ENCODE results near the gene CDC14A.
"Not testable (repeated sequence)": the region's sequence is repeated elsewhere in the genome, so short reads cannot be mapped to it uniquely, and the experiment has no call there.

The CDC14A gene

GRCh38 chr1:100400404-100400803 is 48.1 kb downstream of the CDC14A start:
- DNase-seq (ENCODE audit: low read depth in 2 of 2), result peak in 1 of 2 donors; percentile 39

DNA sequence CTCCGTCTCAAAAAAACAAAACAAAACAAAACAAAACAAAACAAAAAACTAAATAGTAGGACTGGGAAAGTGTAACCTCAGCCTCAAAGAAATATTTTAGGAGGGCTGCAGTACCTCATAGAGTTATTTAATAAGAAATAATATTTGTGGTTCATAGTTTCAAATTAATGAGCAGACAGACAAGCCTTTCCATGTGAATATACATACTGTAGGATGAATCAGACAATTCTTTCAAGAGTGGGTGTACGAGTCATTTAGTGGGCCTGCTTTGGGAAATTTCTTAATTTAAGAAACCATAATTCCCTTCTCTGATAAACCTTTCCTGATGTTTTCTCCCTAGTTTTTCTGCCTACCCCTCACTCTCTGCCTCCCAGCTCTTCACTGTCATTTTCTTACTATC is 52.5 kb downstream of the CDC14A start:
- DNase-seq (ENCODE audit: low read depth in 2 of 2), result no peak

DNA sequence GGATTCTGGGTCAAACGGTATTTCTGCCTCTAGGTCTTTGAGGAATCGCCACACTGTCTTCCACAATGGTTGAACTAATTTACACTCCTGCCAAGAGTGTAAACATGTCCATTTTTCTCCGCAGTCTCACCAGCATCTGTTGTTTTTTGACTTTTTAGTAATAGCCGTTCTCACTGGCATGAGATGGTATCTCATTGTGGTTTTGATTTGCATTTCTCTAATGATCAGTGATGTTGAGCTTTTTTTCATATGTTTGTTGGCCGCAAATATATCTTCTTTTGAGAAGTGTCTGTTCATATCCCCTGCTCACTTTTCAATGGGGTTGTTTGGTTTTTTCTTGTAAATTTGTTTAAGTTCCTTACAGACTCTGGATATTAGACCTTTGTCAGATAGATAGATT is 53.6 kb downstream of the CDC14A start:
- not testable (repeated sequence) for DNase-seq (ENCODE audit: low read depth in 2 of 2)

DNA sequence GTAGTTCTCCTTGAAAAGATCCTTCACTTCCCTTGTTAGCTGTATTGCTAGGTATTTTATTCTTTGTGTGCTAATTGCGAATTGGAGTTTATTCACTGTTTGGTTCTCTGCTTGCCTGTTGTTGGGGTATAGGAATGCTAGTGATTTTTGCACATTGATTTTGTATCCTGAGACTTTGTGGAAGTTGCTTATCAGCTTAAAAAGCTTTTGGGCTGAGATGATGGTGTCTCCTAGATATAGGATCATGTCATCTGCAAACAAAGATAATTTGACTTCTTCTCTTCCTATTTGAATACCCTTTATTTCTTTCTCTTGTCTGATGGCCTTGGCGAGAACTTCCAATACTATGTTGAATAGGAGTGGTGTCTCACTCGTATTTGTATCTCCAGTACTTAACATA is 55.1 kb downstream of the CDC14A start:
- not testable (repeated sequence) for DNase-seq (ENCODE audit: low read depth in 2 of 2)

GRCh38 chr1:100411019-100411418 is 58.7 kb downstream of the CDC14A start:
- DNase-seq (ENCODE audit: low read depth in 2 of 2), result no peak

GRCh38 chr1:100411574-100411973 is 59.3 kb downstream of the CDC14A start:
- no peak for DNase-seq (ENCODE audit: low read depth in 2 of 2)

DNA sequence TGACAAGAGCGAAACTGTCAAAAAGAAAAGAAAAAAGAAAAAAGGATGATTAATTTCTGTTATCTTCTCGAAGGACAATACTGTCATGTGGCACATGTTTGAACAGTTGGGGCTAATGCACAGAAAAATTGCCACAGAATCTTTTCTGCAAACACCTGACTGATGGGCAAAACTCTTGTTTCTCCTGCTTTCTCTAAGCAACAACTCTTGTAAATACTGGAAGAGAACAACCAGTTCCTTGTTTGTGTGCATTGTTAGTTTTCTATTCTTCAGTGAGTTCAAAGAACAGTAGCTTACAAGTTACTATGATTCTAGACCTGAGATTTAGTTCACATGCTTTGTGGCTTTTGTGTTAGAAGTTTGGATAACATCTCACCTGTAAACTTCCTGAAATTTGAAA is 60.7 kb downstream of the CDC14A start:
- no peak for DNase-seq (ENCODE audit: low read depth in 2 of 2)

DNA sequence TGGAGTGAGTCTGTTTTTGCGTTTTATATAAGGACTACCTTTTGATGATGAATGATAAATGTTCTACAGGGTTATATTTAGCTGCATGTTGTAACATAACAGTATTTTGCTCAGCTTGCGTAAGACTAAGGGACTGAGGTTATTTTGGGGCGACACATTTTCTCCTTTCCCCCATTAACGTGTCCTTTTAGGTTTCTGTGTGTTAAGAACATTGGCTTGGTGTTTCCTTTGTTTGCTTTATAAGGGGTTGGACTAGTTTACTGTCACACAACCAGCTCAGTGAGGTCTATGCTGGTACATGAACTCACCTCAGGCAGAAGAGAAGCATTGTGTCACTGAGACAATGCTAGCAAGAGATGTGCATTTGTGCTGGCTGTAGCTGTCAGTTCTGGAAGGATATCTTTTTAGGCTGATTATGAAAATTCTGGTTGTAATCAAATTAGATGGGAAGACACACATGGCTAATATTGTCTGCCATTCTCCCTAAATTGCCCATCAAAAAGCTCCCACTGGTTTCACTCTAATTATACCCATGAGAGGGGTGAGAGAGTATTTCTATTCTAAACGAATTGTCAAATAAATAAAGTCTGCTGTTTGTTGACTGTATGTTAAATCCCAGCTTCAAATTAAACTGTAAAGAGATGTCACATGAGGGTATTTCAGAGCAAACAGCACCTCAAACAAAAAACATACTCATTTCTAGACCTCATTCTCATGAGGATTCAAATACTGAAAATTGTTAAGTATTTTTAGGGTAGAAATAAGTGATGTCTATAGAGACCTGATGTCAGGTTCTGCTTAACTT is 62.6 kb downstream of the CDC14A start:
- DNase-seq (ENCODE audit: low read depth in 2 of 2), result no peak

DNA sequence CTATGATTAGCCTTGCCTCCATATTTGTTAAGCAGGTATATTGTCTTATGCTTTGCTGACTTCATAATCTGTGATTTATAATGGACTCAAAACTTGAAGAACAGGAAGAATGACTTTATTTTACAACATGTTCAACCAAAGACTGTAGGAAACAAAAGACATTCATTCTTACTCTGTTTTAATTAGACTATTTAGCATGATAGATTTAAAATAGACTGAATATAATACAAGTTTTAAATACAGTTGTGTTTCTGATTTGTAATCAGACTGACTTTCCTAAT is 63.1 kb downstream of the CDC14A start:
- DNase-seq (ENCODE audit: low read depth in 2 of 2), result no peak

- DNase-seq (ENCODE audit: low read depth in 2 of 2), result no peak
Measured at GRCh38 chr1:100419072-100419471, 66.8 kb downstream of the CDC14A start.

DNA sequence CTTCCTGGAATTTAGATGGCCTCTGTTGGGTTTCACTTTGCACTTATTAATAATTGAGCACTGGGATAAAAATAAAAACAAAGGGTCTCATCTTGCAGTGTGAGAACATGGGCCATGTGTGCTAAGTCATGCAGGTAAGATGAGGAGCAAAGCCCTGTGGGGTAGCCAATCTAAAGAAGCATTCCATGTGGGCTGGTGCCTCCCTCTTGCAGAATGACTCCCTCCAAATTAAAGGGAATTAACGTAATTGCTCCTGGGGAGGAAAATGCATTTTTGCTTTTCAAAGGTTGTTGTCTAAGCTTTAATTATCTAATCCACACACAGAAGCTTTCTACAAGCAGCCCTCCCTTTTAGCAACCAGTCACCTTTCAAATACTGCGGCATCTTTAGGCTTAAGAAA is 69.8 kb downstream of the CDC14A start:
- no peak for DNase-seq (ENCODE audit: low read depth in 2 of 2)

- DNase-seq (ENCODE audit: low read depth in 2 of 2), result no peak
Measured at GRCh38 chr1:100423832-100424337, 71.6 kb downstream of the CDC14A start.

DNA sequence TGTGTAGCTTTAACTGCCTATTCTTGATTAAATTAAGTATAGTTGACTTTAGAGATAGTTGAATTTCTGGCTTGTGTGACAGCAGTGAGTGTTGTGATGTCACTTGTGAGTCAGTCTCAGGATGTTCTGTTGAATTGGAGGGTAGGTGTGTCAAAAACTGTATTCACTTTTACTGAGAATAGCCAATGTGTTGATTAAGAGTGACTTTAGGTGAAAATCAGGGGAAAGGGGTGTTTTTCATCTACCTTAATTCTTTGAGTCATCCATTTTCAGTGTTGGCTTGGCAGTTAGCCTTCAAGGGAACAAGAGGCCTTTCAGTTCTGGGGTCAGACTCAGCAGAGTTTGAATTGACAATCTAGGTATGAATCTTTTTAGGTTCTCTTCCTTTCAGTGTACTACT is 75.9 kb downstream of the CDC14A start:
- DNase-seq (ENCODE audit: low read depth in 2 of 2), result no peak

DNA sequence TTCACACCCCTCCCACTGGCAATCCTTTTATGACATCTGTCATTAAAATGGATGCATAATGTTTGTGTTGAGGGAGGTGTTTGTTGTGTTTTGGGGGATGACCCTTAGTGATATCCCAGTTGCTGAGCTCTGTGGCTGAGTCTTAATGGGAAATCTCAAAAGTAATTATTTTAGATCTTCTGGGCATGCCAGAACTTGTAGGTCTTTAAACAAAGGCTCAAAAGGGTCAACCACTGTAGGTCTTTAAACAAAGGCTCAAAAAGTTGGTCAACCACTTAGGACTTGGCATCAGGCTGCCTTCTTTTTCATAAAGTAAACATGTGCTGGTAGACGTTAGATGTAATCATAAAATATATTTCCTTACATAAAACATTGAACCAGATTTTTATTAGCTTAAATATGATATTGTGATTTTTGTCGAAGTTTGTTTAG is 78.0 kb downstream of the CDC14A start:
- DNase-seq (ENCODE audit: low read depth in 2 of 2), result no peak

DNA sequence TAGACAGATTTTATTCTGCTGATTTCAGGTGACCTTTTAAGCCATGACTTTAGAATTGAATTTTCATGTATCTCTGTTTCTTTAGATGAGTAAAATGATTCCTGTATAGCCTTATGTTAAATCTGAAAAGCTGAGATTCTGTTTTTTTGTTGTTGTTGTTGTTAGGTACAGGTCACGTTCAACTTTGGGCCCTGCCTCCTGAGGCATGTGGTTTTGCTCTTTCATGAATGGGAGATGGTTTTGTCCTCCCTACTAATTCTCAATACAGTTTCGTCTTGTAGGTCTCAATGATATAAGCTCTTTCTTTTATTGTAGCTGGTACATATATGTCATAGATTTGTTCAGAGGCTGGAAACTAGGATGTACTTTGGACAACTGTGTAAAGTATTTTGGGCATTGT is 79.6 kb downstream of the CDC14A start:
- DNase-seq (ENCODE audit: low read depth in 2 of 2), result no peak

DNA sequence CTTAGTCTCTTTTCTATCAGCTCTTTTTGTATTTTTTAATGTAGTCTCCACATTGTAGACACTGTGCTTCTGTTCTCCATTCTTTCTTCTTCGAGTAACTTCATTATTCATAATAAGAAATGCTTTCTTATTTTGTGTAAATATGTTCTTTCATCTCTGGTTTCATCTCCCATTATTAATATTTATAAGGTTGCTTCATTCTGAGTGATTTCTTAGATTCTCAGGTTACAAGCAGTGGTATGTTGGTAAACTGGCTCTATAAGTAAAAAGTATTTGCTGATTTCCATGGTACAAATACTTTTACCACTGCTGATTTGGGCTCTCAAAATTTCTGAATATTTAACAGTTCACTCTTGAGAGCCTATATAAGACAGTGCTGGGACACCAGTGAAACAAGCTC is 81.3 kb downstream of the CDC14A start:
- DNase-seq (ENCODE audit: low read depth in 2 of 2), result no peak

DNA sequence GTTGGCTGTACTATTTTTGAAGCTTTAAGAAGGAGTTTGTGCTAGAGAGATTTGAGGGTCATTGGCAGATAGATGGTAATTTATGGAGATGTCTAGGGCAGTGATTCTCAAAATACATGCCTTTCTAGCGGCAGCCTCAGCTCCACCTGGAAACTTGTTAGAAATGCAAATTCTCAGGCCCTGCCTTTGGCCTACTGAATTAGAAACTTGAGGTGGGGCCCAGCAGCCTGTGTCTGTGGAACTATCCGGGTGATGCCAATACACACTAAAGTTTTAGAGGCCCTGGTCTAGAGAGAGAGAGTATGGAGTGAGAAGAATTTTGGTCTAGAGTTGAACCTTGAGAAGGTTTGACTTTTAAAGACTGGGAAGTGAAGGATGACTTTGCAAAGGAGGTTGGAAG is 82.5 kb downstream of the CDC14A start:
- DNase-seq (ENCODE audit: low read depth in 2 of 2), result no peak

GRCh38 chr1:100438375-100438774 is 86.1 kb downstream of the CDC14A start:
- DNase-seq (ENCODE audit: low read depth in 2 of 2), result no peak

- no peak for DNase-seq (ENCODE audit: low read depth in 2 of 2)
Measured at GRCh38 chr1:100438789-100439188, 86.5 kb downstream of the CDC14A start.

DNA sequence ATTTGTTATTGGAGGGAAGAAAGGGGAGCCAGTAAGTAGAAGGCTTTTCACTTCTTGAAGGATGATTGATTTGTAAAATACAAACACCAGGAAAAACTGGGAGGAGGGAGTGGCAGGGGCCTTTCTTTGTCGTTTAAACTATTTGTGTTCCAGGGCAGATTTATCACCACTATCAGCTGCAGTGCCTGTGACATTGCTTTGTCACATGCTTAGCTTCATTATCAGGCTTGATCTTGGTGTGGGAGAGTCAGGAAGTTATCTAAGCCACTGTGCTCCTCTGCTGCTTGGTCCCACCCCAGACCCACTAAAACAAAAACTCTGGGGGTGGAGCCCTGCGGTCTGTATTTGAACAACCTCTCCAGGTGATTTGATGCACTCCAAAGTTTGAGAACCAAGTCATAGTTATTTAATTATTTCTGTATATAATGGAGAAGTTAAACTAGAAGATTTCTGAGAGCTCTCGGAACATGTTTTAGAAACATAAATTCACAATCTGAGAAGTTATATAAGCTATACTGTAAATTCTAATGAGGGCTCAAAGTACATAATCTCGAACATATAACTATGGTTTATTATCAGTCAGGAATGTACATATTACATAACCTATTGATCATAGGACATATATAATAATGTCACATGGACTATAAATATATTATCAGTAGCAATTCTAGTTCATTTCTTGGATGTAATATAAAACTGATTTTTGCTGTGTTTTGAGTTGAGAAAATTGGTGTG is 87.9 kb downstream of the CDC14A start:
- peak; percentile 26 to 55 for DNase-seq (ENCODE audit: low read depth in 2 of 2)

- no peak for DNase-seq (ENCODE audit: low read depth in 2 of 2)
Measured at GRCh38 chr1:100441146-100441545, 88.8 kb downstream of the CDC14A start.

- DNase-seq (ENCODE audit: low read depth in 2 of 2), result no peak
Measured at GRCh38 chr1:100441651-100442050, 89.3 kb downstream of the CDC14A start.
